ENCODE data around the gene TMCC3. TPM values are rescaled to one million over a fixed set of nuclear protein-coding genes. Genes with fewer than 3 reads are reported as not detected.
"Not testable (repeated sequence)": the region's sequence is repeated elsewhere in the genome, so short reads cannot be mapped to it uniquely, and the experiment has no call there.

TMCC3 gene
- total RNA-seq, 1 donor from 2014 or later, result 5.7 TPM

- Mint-ChIP-seq H3K27ac (ENCODE audit: unreplicated experiment) (no peak overlapping the region), H3K36me3 (ENCODE audit: unreplicated experiment) (no peaks in the 10 kb centered on the region), H3K9me3 (ENCODE audit: unreplicated experiment) (no peaks in the 10 kb centered on the region), H3K27me3 (ENCODE audit: unreplicated experiment) (no peaks in the 10 kb centered on the region), H3K4me1 (ENCODE audit: low read depth, unreplicated experiment) (peaks cover 2% of the 10 kb centered on the region), H3K4me3 (ENCODE audit: unreplicated experiment) (no peak overlapping the region)
- DNase-seq, result no peak
- TF ChIP-seq, protein P1, sequence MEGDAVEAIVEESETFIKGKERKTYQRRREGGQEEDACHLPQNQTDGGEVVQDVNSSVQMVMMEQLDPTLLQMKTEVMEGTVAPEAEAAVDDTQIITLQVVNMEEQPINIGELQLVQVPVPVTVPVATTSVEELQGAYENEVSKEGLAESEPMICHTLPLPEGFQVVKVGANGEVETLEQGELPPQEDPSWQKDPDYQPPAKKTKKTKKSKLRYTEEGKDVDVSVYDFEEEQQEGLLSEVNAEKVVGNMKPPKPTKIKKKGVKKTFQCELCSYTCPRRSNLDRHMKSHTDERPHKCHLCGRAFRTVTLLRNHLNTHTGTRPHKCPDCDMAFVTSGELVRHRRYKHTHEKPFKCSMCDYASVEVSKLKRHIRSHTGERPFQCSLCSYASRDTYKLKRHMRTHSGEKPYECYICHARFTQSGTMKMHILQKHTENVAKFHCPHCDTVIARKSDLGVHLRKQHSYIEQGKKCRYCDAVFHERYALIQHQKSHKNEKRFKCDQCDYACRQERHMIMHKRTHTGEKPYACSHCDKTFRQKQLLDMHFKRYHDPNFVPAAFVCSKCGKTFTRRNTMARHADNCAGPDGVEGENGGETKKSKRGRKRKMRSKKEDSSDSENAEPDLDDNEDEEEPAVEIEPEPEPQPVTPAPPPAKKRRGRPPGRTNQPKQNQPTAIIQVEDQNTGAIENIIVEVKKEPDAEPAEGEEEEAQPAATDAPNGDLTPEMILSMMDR (IDR thresholded peaks at IDR 0.05; ENCODE audit: partially characterized antibody, unreplicated experiment), result no peak
Observed at GRCh38 chr12:94596596-94596995, 53.8 kb downstream of the TMCC3 start.

- no peak overlapping the region for H3K27ac Mint-ChIP-seq (ENCODE audit: unreplicated experiment)
Observed at GRCh38 chr12:94595152-94595551, 55.2 kb downstream of the TMCC3 start.

GRCh38 chr12:94594443-94594825 lies 55.9 kb downstream of the TMCC3 start:
- no peak overlapping the region for H3K27ac Mint-ChIP-seq (ENCODE audit: unreplicated experiment)
- H3K9me3 Mint-ChIP-seq (ENCODE audit: unreplicated experiment), result no peaks in the 10 kb centered on the region
- H3K4me3 Mint-ChIP-seq (ENCODE audit: unreplicated experiment), result no peak overlapping the region
- no peaks in the 10 kb centered on the region for H3K36me3 Mint-ChIP-seq (ENCODE audit: unreplicated experiment)
- DNase-seq, result no peak
- peaks cover 2% of the 10 kb centered on the region for H3K4me1 Mint-ChIP-seq (ENCODE audit: low read depth, unreplicated experiment)
- TF ChIP-seq, protein P1 (IDR thresholded peaks at IDR 0.05; ENCODE audit: partially characterized antibody, unreplicated experiment), result no peak
- no peaks in the 10 kb centered on the region for H3K27me3 Mint-ChIP-seq (ENCODE audit: unreplicated experiment)

More at GRCh38 chr12:94595152-94595551, 55.2 kb downstream of the TMCC3 start:
- TF ChIP-seq, protein P1 (IDR thresholded peaks at IDR 0.05; ENCODE audit: partially characterized antibody, unreplicated experiment), result no peak
- Mint-ChIP-seq H3K9me3 (ENCODE audit: unreplicated experiment) (no peaks in the 10 kb centered on the region), H3K4me1 (ENCODE audit: low read depth, unreplicated experiment) (peaks cover 2% of the 10 kb centered on the region), H3K36me3 (ENCODE audit: unreplicated experiment) (no peaks in the 10 kb centered on the region), H3K27me3 (ENCODE audit: unreplicated experiment) (no peaks in the 10 kb centered on the region), H3K4me3 (ENCODE audit: unreplicated experiment) (no peak overlapping the region)
- DNase-seq, result no peak

DNA sequence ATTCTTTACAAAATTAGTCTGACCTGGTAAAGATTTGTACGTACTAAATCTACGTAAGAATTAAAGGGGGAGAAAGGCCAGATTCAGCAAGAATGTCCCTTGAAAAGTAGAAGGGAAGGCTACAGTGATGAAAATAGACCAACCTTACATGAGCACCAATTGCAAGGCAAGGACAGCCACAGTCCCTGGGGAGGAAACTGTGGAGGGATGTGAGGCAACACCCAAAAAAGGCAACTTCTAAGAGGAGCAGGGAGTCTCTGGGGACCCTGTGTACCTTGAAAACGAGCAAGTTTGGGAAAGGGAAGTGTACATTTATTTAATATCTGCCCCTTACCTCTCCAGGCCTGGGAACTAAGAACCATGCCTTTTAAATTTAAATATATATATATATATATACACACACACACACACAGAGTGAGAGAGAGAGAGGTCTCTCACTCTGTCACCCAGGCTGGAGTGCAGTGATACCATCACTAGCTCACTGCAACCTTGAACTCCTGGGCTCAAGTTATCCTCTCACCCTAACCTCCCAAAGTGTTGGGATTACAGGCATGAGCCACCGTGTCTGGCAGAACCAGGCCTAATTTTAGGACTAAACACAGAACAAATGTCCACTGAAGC lies 56.4 kb downstream of the TMCC3 start:
- Mint-ChIP-seq H3K27ac (ENCODE audit: unreplicated experiment) (no peak overlapping the region), H3K4me1 (ENCODE audit: low read depth, unreplicated experiment) (peaks cover 2% of the 10 kb centered on the region), H3K27me3 (ENCODE audit: unreplicated experiment) (peaks cover 1% of the 10 kb centered on the region), H3K9me3 (ENCODE audit: unreplicated experiment) (no peaks in the 10 kb centered on the region), H3K4me3 (ENCODE audit: unreplicated experiment) (no peak overlapping the region), H3K36me3 (ENCODE audit: unreplicated experiment) (no peaks in the 10 kb centered on the region)
- TF ChIP-seq, protein P1 (IDR thresholded peaks at IDR 0.05; ENCODE audit: partially characterized antibody, unreplicated experiment), result no peak
- no peak for DNase-seq

- H3K9me3 Mint-ChIP-seq (ENCODE audit: unreplicated experiment); H3K36me3 Mint-ChIP-seq (ENCODE audit: unreplicated experiment); H3K27ac Mint-ChIP-seq (ENCODE audit: unreplicated experiment); DNase-seq; H3K4me1 Mint-ChIP-seq (ENCODE audit: low read depth, unreplicated experiment); H3K27me3 Mint-ChIP-seq (ENCODE audit: unreplicated experiment); H3K4me3 Mint-ChIP-seq (ENCODE audit: unreplicated experiment): not testable (repeated sequence)
Observed at GRCh38 chr12:94592723-94593122, 57.6 kb downstream of the TMCC3 start.

Measured in glutamatergic neuron (in vitro differentiated cells).